Measurements from ENCODE around the gene SWAP70. TPM values are rescaled to one million over a fixed set of nuclear protein-coding genes. Genes with fewer than 3 reads are reported as not detected.

SWAP70 gene
- total and polyA plus RNA-seq, 2 of the 8 experiments (the other 6 are each of a cell fraction or from before 2014, with no cell fraction given) = 14.8 to 37.5 TPM

- TF ChIP-seq RNF2 (IDR thresholded peaks at IDR 0.05; ENCODE audit: borderline replicate concordance, low read depth, low read length, missing control alignments, poor library complexity, severe bottlenecking) (no peak), CREB1 (IDR thresholded peaks at IDR 0.05) (no peak)
Measured at GRCh38 chr11:9692691-9693090, 28.8 kb downstream of the SWAP70 start (continued).
